ENCODE measurements around the gene TFF1.

The TFF1 gene

GRCh38 chr21:42379426-42380215 lies 13.3 kb upstream of the TFF1 start:
- DNase-seq, result no peak

GRCh38 chr21:42378418-42378817 lies 12.1 kb upstream of the TFF1 start:
- no peak for DNase-seq

GRCh38 chr21:42377951-42378340 lies 11.6 kb upstream of the TFF1 start:
- DNase-seq, result no peak

GRCh38 chr21:42377211-42377950 lies 11.0 kb upstream of the TFF1 start:
- no peak for DNase-seq

- DNase-seq, result no peak
These were observed 10.1 kb upstream of the TFF1 start for GRCh38 chr21:42376338-42376982.

GRCh38 chr21:42375966-42376337 lies 9.6 kb upstream of the TFF1 start:
- no peak for DNase-seq

GRCh38 chr21:42375506-42375905 lies 9.2 kb upstream of the TFF1 start:
- no peak for DNase-seq

- no peak for DNase-seq
These were observed 8.6 kb upstream of the TFF1 start for GRCh38 chr21:42374864-42375499.

GRCh38 chr21:42374457-42374856 lies 8.1 kb upstream of the TFF1 start:
- DNase-seq, result no peak

- DNase-seq, result no peak
These were observed 7.6 kb upstream of the TFF1 start for GRCh38 chr21:42373908-42374455.

GRCh38 chr21:42373196-42373907 lies 7.0 kb upstream of the TFF1 start:
- no peak for DNase-seq

- no peak for DNase-seq
These were observed 4.7 kb upstream of the TFF1 start for GRCh38 chr21:42370894-42371654.

GRCh38 chr21:42369821-42370220 lies 3.5 kb upstream of the TFF1 start:
- DNase-seq, result no peak

- no peak for DNase-seq
These were observed 1.2 kb upstream of the TFF1 start for GRCh38 chr21:42367367-42368165.

GRCh38 chr21:42365770-42366169 lies 565 bp downstream of the TFF1 start:
- DNase-seq, result no peak

- no peak for DNase-seq
These were observed 1.9 kb downstream of the TFF1 start for GRCh38 chr21:42364304-42364865.

- DNase-seq, result no peak
These were observed 3.0 kb downstream of the TFF1 start for GRCh38 chr21:42363312-42363711.

- DNase-seq, result no peak
These were observed 3.6 kb downstream of the TFF1 start for GRCh38 chr21:42362700-42363099.

GRCh38 chr21:42362198-42362597 lies 4.1 kb downstream of the TFF1 start:
- no peak for DNase-seq

GRCh38 chr21:42361286-42361685 lies 5.0 kb downstream of the TFF1 start:
- DNase-seq, result no peak

GRCh38 chr21:42360317-42360716 lies 6.0 kb downstream of the TFF1 start:
- no peak for DNase-seq

All from EL (cell line).